HepG2 (cell line): ENCODE data around the gene EFNA2. TPM values are rescaled to one million over a fixed set of nuclear protein-coding genes. Genes with fewer than 3 reads are reported as not detected.

Experiments
- ATAC-seq: fragments of 200-7000 bp; cut with Tn5 transposase; 3 replicates; pipeline ENCODE4 v1.9.1; 2020; ENCODE audit warnings: mild to moderate bottlenecking, moderate library complexity
- BruUV-seq: library from RNA; stranded (reverse); fragments of 400-500 nt; replicated peaks from 2 replicates; lab custom pipeline; 2021; lab: Mats Ljungman, UMichigan
- CTCF ChIA-PET: fragments of 300-600 bp; formaldehyde crosslinking; extraction: SDS; loops from one replicate; lab custom pipeline; 2021; ENCODE audit warnings: low total read pairs, inconsistent platforms, low intra/inter-chr PET ratio; lab: Yijun Ruan, JAX
- POLR2A ChIA-PET: fragments of 350-600 bp; sonication (Branson Sonifier 250); formaldehyde crosslinking; loops from one replicate; lab custom pipeline; 2020; ENCODE audit warnings: antibody characterized with exemption, inconsistent platforms; lab: Yijun Ruan, JAX
- DNase-seq: peaks from one replicate; pipeline ENCODE4 v3.0.0-alpha.2; 2015; ENCODE audit warnings: low spot score
- FAIRE-seq: peaks from 3 replicates; lab custom pipeline; 2011; peaks lifted over from hg19 to GRCh38; lab: Jason Lieb, UNC
- H2AFZ ChIP-seq: one replicate; pipeline ENCODE4 v1.6.1; 2011; ENCODE audit warnings: low read length, inconsistent platforms
- H3K27ac ChIP-seq: fragments of 300-600 bp; 3 replicates; pipeline ENCODE4 v1.8.0; 2011; ENCODE audit warnings: mixed run types, mild to moderate bottlenecking, mixed read lengths, low read length, inconsistent platforms; ENCODE audit not compliant: insufficient read depth; ENCODE audit errors: extremely low read length
- H3K27me3 ChIP-seq, 2 experiments: fragments of 200-600 bp in 1 of 2; 2 replicates in 1 of 2; 3 replicates in 1 of 2; pipeline versions ENCODE4 v1.6.0 to v1.8.0; 2011; ENCODE audit warnings: low read length in 2 of 2, mild to moderate bottlenecking in 2 of 2, moderate library complexity in 2 of 2, inconsistent platforms in 1 of 2; ENCODE audit not compliant: insufficient read depth in 2 of 2, control insufficient read depth in 1 of 2
- H3K36me3 ChIP-seq, 2 experiments: fragments of 200-600 bp in 1 of 2; replicated peaks in 1 of 2; 2 replicates in 1 of 2; 3 replicates in 1 of 2; pipeline versions ENCODE4 v1.5.1 to v1.8.0; 2011; ENCODE audit warnings: low read length in 2 of 2, inconsistent platforms in 1 of 2; ENCODE audit not compliant: insufficient read depth in 2 of 2, control insufficient read depth in 1 of 2
- H3K4me1 ChIP-seq: 2 replicates; pipeline ENCODE4 v1.5.1; 2012; ENCODE audit warnings: low read length, inconsistent platforms; ENCODE audit not compliant: insufficient read depth
- H3K4me2 ChIP-seq: 2 replicates; pipeline ENCODE4 v1.6.0; 2011; ENCODE audit warnings: low read depth, low read length, inconsistent platforms
- H3K4me3 ChIP-seq, 3 experiments: fragments of 200-600 bp in 1 of 3; sonication (generic), shearing (Covaris generic) in 1 of 3; replicated peaks in 1 of 3; 2 replicates each; pipeline ENCODE4 v1.5.1; 2011 to 2016; ENCODE audit warnings: low read length in 3 of 3, inconsistent platforms in 2 of 3, low read depth in 2 of 3, mild to moderate bottlenecking in 2 of 3, control low read depth in 1 of 3, mixed read lengths in 1 of 3; ENCODE audit not compliant: insufficient read depth in 1 of 3
- H3K79me2 ChIP-seq: one replicate; pipeline ENCODE4 v1.6.1; 2011; ENCODE audit warnings: low read length, inconsistent platforms; ENCODE audit not compliant: insufficient read depth
- H3K9ac ChIP-seq: 2 replicates; pipeline ENCODE4 v1.6.0; 2011; ENCODE audit warnings: mild to moderate bottlenecking, low read depth, low read length, inconsistent platforms; ENCODE audit not compliant: insufficient read depth
- H3K9me3 ChIP-seq: 2 replicates; pipeline ENCODE4 v1.5.1; 2012; ENCODE audit warnings: mild to moderate bottlenecking, low read length
- H4K20me1 ChIP-seq: 2 replicates; pipeline ENCODE4 v1.6.0; 2011; ENCODE audit warnings: inconsistent platforms, mild to moderate bottlenecking, low read length, moderate library complexity; ENCODE audit not compliant: insufficient read depth
- ASH2L ChIP-seq: fragments of 300-600, 200-600 bp; sonication (generic); IDR thresholded peaks from 2 replicates; pipeline ENCODE4 v1.7.0; 2017; ENCODE audit warnings: low read depth, mild to moderate bottlenecking, moderate library complexity, mixed read lengths, low read length; ENCODE audit not compliant: insufficient read length
- ETV5 ChIP-seq: IDR thresholded peaks from 2 replicates; pipeline ENCODE4 v1.6.1; 2018; ENCODE audit warnings: missing biosample characterization, missing genetic modification reagents, inconsistent platforms, borderline replicate concordance
- GABPA ChIP-seq, 2 experiments: IDR thresholded peaks; 2 replicates each; pipeline ENCODE4 v1.6.1; 2011 to 2016; ENCODE audit warnings: low read depth in 2 of 2, low read length in 1 of 2, missing biosample characterization in 1 of 2, missing genetic modification characterization in 1 of 2
- TBP ChIP-seq: sonication (generic); formaldehyde crosslinking; IDR thresholded peaks from 2 replicates; pipeline ENCODE4 v1.5.0; 2020; ENCODE audit warnings: missing genetic modification reagents
- TRIM24 ChIP-seq: sonication (generic); formaldehyde crosslinking; IDR thresholded peaks from 2 replicates; pipeline ENCODE4 v1.8.0; 2022; ENCODE audit warnings: mild to moderate bottlenecking, missing genetic modification reagents
- TSC22D2 ChIP-seq: sonication (generic); formaldehyde crosslinking; IDR thresholded peaks from 2 replicates; pipeline ENCODE4 v1.5.1; 2020; ENCODE audit warnings: missing genetic modification reagents, mild to moderate bottlenecking, borderline replicate concordance
- ZBTB26 ChIP-seq: IDR thresholded peaks from 2 replicates; pipeline ENCODE4 v1.6.1; 2016; ENCODE audit warnings: missing compliant biosample characterization, missing genetic modification reagents, borderline replicate concordance
- ZNF251 ChIP-seq: sonication (generic); formaldehyde crosslinking; IDR thresholded peaks from 2 replicates; pipeline ENCODE4 v1.9.0; 2021; ENCODE audit warnings: mild to moderate bottlenecking, missing genetic modification reagents
- ZNF460 ChIP-seq: sonication (generic); formaldehyde crosslinking; IDR thresholded peaks from 2 replicates; pipeline ENCODE4 v1.5.1; 2020; ENCODE audit warnings: missing genetic modification reagents, mild to moderate bottlenecking, borderline replicate concordance
- ZNF670 ChIP-seq: sonication (generic); formaldehyde crosslinking; IDR thresholded peaks from 2 replicates; pipeline ENCODE4 v1.8.0; 2022; ENCODE audit warnings: mild to moderate bottlenecking, missing genetic modification reagents, borderline replicate concordance
- WGBS: methylation state at CpG from one replicate; pipeline ENCODE4 v1.1.6; 2017; ENCODE audit warnings: low lambda C conversion rate; 5-methylcytosine and 5-hydroxymethylcytosine counted together
- in situ Hi-C: cut with HindIII; loops from 2 replicates; pipeline ENCODE4 v1.10.0; 2017; ENCODE audit warnings: low pct_unique_long_range_greater_than_20kb; ENCODE audit not compliant: extremely low pct_ligation_motif_present
- intact Hi-C: fragments of 100-400 bp; cut with micrococcal nuclease; formaldehyde crosslinking; loops from one replicate; pipeline ENCODE4 v1.10.0; 2022; ENCODE audit not compliant: unreplicated experiment
- polyA plus RNA-seq, 8 experiments: library from polyadenylated mRNA; depleted of rRNA in 3 of 8; stranded (reverse) in 7 of 8; unstranded in 1 of 8; fragments of >200 nt; fragmentation: Illumina TruSeq in 4 of 8; extraction: Trizol in 4 of 8; gene quantifications; 2 replicates each; pipeline versions ENCODE4 v1.2.1 to v1.2.3, GENCODE V29; 2011 to 2016; ENCODE audit warnings: low read depth in 4 of 8, missing spikeins in 1 of 8, mixed read lengths in 1 of 8; ENCODE audit not compliant: insufficient read depth in 1 of 8
- total RNA-seq, 5 experiments: library from RNA; depleted of rRNA; stranded (reverse); fragments of >200 nt; fragmentation: Illumina TruSeq; extraction: Trizol; gene quantifications; 2 replicates each; pipeline ENCODE4 v1.2.3, GENCODE V29; 2016; ENCODE audit warnings: low read depth in 1 of 5
- TF ChIP-seq, protein P1 (sequence below): sonication (generic); formaldehyde crosslinking; IDR thresholded peaks from 2 replicates; pipeline ENCODE4 v1.8.0; 2022; ENCODE audit warnings: missing genetic modification reagents, mild to moderate bottlenecking, inconsistent platforms, borderline replicate concordance
- TF ChIP-seq, protein P2 (sequence below): sonication (generic); formaldehyde crosslinking; IDR thresholded peaks from 2 replicates; pipeline ENCODE4 v1.5.1; 2020; ENCODE audit warnings: missing genetic modification reagents, mild to moderate bottlenecking, borderline replicate concordance
- TF ChIP-seq, protein P3 (sequence below): sonication (generic); formaldehyde crosslinking; IDR thresholded peaks from 2 replicates; pipeline ENCODE4 v1.4.0; 2020; ENCODE audit warnings: missing genetic modification reagents

The EFNA2 gene
- total and polyA plus RNA-seq, 2 of the 13 experiments (the other 11 are each of a cell fraction or from before 2014, with no cell fraction given): 6.0 to 9.9 TPM

- Histone ChIP-seq H3K36me3 (no peaks in the 10 kb centered on the region), H4K20me1 (no peaks in the 10 kb centered on the region), H3K9me3 (no peaks in the 10 kb centered on the region), H3K4me1 (peaks cover 53% of the 10 kb centered on the region), H3K4me3 (no peak overlapping the region), H2AFZ (no peak overlapping the region), H3K27ac (no peak overlapping the region), H3K79me2 (no peaks in the 10 kb centered on the region), H3K4me2 (no peak overlapping the region), H3K9ac (no peak overlapping the region), H3K27me3 (peaks cover 1 to 24% of the 10 kb centered on the region in 2 experiments)
- CTCF ChIA-PET: no interaction called here
- FAIRE-seq (no peak), DNase-seq (no peak), ATAC-seq (no peak)
- intact Hi-C loops (no loop called here), in situ Hi-C loops (no loop called here)
- POLR2A ChIA-PET: interaction anchor here (1.3 to 1.6 kb wide), 2 partner anchors 20 to 26 kb away, joined by 3 to 5 read pairs; no protein-coding TSS in a partner anchor
- 86% methylated on average over 16 of the region's 18 CpGs for WGBS
- BruUV-seq: no TSS peak
- no peak for TF ChIP-seq ZBTB26 (CRISPR knock-in tag)
- no peak for TF ChIP-seq GABPA (IDR thresholded peaks at IDR 0.05; ENCODE audit: low read depth, low read length)
- TF ChIP-seq GABPA (CRISPR knock-in tag; IDR thresholded peaks at IDR 0.05; ENCODE audit: low read depth): no peak
- TF ChIP-seq ETV5: no peak
- no peak for TF ChIP-seq TSC22D2 (CRISPR knock-in tag)
- no peak for TF ChIP-seq ZNF670 (CRISPR knock-in tag)
- TF ChIP-seq, protein P1, sequence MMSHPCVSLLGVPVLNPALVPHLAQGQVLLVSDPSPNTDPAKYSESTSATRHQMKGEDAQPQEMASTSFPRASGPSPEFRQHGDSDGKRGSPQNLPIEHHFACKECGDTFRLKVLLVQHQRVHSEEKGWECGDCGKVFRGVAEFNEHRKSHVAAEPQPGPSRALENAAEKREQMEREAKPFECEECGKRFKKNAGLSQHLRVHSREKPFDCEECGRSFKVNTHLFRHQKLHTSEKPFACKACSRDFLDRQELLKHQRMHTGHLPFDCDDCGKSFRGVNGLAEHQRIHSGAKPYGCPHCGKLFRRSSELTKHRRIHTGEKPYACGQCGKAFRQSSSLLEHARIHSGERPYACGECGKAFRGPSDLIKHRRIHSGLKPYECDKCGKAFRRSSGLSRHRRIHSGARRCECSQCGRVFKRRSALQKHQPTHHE (CRISPR knock-in tag): no peak
- TF ChIP-seq, protein P2, sequence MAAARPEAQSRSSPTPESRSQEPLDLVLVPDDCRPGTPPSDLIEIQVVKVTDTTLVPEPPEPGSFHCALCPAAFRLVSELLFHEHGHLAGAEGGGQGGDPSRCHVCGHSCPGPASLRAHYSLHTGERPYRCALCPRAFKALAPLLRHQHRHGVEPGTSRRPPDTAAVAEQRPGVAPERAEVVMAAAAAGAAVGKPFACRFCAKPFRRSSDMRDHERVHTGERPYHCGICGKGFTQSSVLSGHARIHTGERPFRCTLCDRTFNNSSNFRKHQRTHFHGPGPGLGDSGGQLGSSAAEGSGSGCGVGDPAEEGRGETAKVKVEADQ (CRISPR knock-in tag): no peak
- TF ChIP-seq ASH2L: no peak
- no peak for TF ChIP-seq ZNF251 (CRISPR knock-in tag)
- TF ChIP-seq, protein P3, sequence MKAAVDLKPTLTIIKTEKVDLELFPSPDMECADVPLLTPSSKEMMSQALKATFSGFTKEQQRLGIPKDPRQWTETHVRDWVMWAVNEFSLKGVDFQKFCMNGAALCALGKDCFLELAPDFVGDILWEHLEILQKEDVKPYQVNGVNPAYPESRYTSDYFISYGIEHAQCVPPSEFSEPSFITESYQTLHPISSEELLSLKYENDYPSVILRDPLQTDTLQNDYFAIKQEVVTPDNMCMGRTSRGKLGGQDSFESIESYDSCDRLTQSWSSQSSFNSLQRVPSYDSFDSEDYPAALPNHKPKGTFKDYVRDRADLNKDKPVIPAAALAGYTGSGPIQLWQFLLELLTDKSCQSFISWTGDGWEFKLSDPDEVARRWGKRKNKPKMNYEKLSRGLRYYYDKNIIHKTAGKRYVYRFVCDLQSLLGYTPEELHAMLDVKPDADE (CRISPR knock-in tag): no peak
- TF ChIP-seq TBP (CRISPR knock-in tag): no peak
- no peak for TF ChIP-seq TRIM24 (CRISPR knock-in tag)
- TF ChIP-seq ZNF460 (CRISPR knock-in tag): no peak
These were observed 25.1 kb downstream of the EFNA2 start for GRCh38 chr19:1310853-1311180.
